Peyer's patch (tissue), 4 donors: Measurements from ENCODE around the gene FAM20A. TPM values are rescaled to one million over a fixed set of nuclear protein-coding genes. Genes with fewer than 3 reads are reported as not detected.

Source experiments
- DNase-seq, 3 donors: peaks; one replicate each; pipeline ENCODE4 v3.0.0-alpha.2; 2017 to 2019
- H3K27ac ChIP-seq, 4 donors: fragments of 200-600 bp; sonication (generic); one replicate each; pipeline ENCODE4 v1.5.1; 2016 to 2019
- H3K27me3 ChIP-seq, 2 donors: fragments of 200-600 bp; sonication (generic); one replicate each; pipeline ENCODE4 v1.5.1; 2019
- H3K36me3 ChIP-seq, 3 donors: fragments of 200-600 bp; sonication (generic); one replicate each; pipeline ENCODE4 v1.5.1; 2016 to 2019
- H3K4me1 ChIP-seq, 4 donors: fragments of 200-600 bp; sonication (generic); one replicate each; pipeline ENCODE4 v1.5.1; 2016 to 2019
- H3K4me3 ChIP-seq, 4 donors: fragments of 200-600 bp; sonication (generic); 1 replicate in 3 of 4; 2 replicates in 1 of 4; pipeline ENCODE4 v1.5.1; 2016 to 2019; ENCODE audit warnings: mild to moderate bottlenecking in 1 of 4
- H3K9me3 ChIP-seq, 4 donors: fragments of 200-600 bp; sonication (generic); one replicate each; pipeline ENCODE4 v1.5.1; 2016 to 2019; ENCODE audit warnings: mild to moderate bottlenecking in 1 of 4
- CTCF ChIP-seq, 6 experiments: fragments of 450-650 bp in 4 of 6; fragments of 200-600 bp in 2 of 6; sonication (generic) in 1 of 6; IDR thresholded peaks; one replicate each; pipeline ENCODE4 v1.5.1; 2017 to 2019; ENCODE audit warnings: antibody characterized with exemption in 6 of 6, mild to moderate bottlenecking in 3 of 6, moderate library complexity in 1 of 6
- POLR2A ChIP-seq, 2 donors: fragments of 450-650 bp; IDR thresholded peaks; one replicate each; pipeline ENCODE4 v1.5.1; 2017; ENCODE audit warnings: antibody characterized with exemption in 2 of 2, mild to moderate bottlenecking in 2 of 2, moderate library complexity in 2 of 2
- total RNA-seq, 4 donors: library from RNA; depleted of rRNA; stranded (reverse); fragments of >200 nt; gene quantifications; one replicate each; pipeline ENCODE4 v1.1.0, GENCODE V29; 2016

FAM20A gene
- total RNA-seq, 4 donors from 2014 or later: 2.4 to 3.5 (median 2.5) TPM; not detected in 1

GRCh38 chr17:68592682-68593641 lies 8.2 kb downstream of the FAM20A start:
- H3K4me1 ChIP-seq: no peaks in the 10 kb centered on the region
- H3K9me3 ChIP-seq: no peaks in the 10 kb centered on the region
- no peak overlapping the region for H3K27ac ChIP-seq
- H3K36me3 ChIP-seq: no peaks in the 10 kb centered on the region
- no peak overlapping the region for H3K4me3 ChIP-seq
- H3K27me3 ChIP-seq: no peaks in the 10 kb centered on the region
- no peak for DNase-seq
- TF ChIP-seq POLR2A (IDR thresholded peaks at IDR 0.05) (no peak), CTCF (IDR thresholded peaks at IDR 0.05) (no peak)

- TF ChIP-seq CTCF (IDR thresholded peaks at IDR 0.05): no peak
- TF ChIP-seq POLR2A (IDR thresholded peaks at IDR 0.05): no peak
- no peak overlapping the region for H3K4me3 ChIP-seq
- H3K27me3 ChIP-seq: no peaks in the 10 kb centered on the region
- no peaks in the 10 kb centered on the region for H3K4me1 ChIP-seq
- no peaks in the 10 kb centered on the region for H3K36me3 ChIP-seq
- no peak for DNase-seq
- no peaks in the 10 kb centered on the region for H3K9me3 ChIP-seq
- no peak overlapping the region for H3K27ac ChIP-seq
Observed at GRCh38 chr17:68592009-68592408, 9.2 kb downstream of the FAM20A start.

- Histone ChIP-seq H3K4me3 (no peak overlapping the region), H3K27ac (no peak overlapping the region), H3K4me1 (no peaks in the 10 kb centered on the region), H3K9me3 (no peaks in the 10 kb centered on the region), H3K36me3 (no peaks in the 10 kb centered on the region), H3K27me3 (no peaks in the 10 kb centered on the region)
- no peak for TF ChIP-seq CTCF (IDR thresholded peaks at IDR 0.05)
- no peak for TF ChIP-seq POLR2A (IDR thresholded peaks at IDR 0.05)
- DNase-seq: no peak
Observed at GRCh38 chr17:68591583-68591982, 9.6 kb downstream of the FAM20A start.

- Histone ChIP-seq H3K27ac (no peak overlapping the region), H3K9me3 (no peaks in the 10 kb centered on the region), H3K27me3 (no peaks in the 10 kb centered on the region), H3K4me3 (no peak overlapping the region), H3K4me1 (no peaks in the 10 kb centered on the region), H3K36me3 (no peaks in the 10 kb centered on the region)
- TF ChIP-seq POLR2A (IDR thresholded peaks at IDR 0.05): no peak
- TF ChIP-seq CTCF (IDR thresholded peaks at IDR 0.05): no peak
- DNase-seq: no peak
Observed at GRCh38 chr17:68589086-68589485, 12.1 kb downstream of the FAM20A start.

- Histone ChIP-seq H3K36me3 (no peaks in the 10 kb centered on the region), H3K4me3 (no peak overlapping the region), H3K9me3 (no peaks in the 10 kb centered on the region), H3K27me3 (no peaks in the 10 kb centered on the region), H3K27ac (no peak overlapping the region), H3K4me1 (no peaks in the 10 kb centered on the region)
- DNase-seq: no peak
- TF ChIP-seq CTCF (IDR thresholded peaks at IDR 0.05): no peak
- TF ChIP-seq POLR2A (IDR thresholded peaks at IDR 0.05): no peak
Observed at GRCh38 chr17:68588362-68588761, 12.8 kb downstream of the FAM20A start.
